Measurements from ENCODE around the gene SPRYD3.
"Not testable (repeated sequence)": the region's sequence is repeated elsewhere in the genome, so short reads cannot be mapped to it uniquely, and the experiment has no call there.

The SPRYD3 gene

DNA sequence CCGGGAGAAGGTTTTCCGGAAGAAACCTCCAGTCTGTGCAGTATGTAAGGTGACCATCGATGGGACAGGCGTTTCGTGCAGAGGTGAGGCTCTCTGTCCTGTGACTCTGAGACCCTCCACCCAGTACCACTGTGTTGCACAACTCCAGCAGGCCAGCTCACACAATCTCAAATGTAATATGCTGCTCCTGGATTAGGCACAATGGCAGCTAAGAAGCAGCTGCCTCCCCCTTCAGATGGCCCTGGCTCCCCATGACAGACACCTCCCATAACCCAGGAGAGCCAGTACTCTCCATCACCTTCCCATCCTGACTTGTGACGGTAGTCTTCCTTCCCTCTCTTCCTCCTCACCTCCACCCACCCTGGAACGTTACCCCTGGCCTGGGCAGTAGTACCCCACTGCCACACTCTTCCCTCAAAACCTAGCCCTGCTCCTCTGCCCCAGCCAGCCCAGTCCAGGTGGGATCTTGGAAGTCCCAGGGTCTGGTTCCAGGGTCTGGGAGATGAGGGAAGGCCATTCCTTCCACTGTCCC, 27.2 kb downstream of the SPRYD3 start:
- no peak for DNase-seq (ENCODE audit: extremely low read depth in 1 of 2, low read depth in 1 of 2)

DNA sequence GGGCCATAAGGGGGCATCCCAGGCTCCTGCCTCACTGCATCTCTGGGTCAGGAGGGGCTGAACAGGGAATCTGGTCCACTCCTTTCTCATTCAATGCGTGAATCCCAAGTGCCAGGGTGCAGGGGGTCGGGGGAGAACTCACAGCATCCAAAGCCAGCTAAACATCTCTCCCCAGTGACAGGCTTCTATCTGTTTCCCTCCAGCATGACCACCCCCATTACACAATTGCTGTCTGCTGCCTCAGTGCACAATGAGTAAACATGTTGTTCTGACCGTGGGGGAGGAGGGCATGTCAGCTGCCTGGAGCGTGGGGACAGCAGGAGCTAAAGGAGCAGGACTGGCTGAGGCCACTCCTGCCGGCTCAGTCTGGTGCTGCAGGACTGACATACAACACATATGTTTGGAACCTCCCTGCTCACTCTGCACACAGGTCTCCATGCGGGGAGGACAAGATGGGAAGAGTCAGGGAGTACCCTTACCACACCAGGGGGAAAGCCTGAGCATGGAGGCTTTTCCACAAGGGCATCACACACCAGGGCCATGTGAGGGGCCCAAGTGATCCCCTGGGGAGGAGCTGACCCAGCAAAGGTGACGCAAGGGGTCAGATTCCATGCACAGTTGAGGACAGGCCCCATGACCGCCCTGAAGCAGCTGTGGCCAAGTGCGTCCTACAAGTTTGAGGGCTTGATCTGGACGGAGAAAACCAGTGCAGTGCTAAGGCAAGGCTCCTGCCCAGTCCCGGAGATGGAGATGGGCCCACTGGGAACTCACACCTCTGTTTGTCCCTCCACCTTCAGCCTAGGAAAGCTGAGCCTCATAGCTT, 27.9 kb downstream of the SPRYD3 start:
- DNase-seq (ENCODE audit: extremely low read depth in 1 of 2, low read depth in 1 of 2): no peak

DNA sequence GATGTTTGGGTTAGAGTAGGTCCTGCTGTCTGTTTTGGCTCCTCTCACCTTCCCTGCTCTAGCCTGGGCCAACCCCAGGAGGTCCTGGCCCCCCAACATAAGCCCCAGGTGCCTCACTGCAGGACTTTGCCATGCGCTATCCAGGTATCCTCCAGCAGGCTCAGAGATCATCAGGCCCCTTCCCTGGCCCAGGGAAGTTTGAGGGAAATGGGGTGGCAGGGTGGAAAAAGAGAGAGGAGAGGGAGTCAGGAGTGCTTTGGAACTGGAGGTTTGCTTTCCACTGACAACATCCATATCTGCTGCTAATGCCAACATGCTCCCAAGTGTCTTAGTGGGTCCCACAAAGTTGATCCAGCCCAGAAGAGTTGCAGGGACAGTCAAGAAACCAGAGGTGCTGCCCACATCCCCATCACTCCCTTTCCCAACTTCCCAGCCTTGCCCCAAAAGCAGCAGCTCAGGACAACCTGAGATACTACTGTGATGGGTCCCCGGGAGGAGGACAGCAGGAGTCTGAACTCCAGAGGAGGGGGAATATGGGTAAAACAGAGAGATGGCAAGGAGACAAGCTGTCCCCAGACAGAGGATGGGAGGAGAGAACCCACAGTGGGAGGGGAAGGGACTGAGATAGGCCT, 28.6 kb downstream of the SPRYD3 start:
- DNase-seq (ENCODE audit: extremely low read depth in 1 of 2, low read depth in 1 of 2): no peak

DNA sequence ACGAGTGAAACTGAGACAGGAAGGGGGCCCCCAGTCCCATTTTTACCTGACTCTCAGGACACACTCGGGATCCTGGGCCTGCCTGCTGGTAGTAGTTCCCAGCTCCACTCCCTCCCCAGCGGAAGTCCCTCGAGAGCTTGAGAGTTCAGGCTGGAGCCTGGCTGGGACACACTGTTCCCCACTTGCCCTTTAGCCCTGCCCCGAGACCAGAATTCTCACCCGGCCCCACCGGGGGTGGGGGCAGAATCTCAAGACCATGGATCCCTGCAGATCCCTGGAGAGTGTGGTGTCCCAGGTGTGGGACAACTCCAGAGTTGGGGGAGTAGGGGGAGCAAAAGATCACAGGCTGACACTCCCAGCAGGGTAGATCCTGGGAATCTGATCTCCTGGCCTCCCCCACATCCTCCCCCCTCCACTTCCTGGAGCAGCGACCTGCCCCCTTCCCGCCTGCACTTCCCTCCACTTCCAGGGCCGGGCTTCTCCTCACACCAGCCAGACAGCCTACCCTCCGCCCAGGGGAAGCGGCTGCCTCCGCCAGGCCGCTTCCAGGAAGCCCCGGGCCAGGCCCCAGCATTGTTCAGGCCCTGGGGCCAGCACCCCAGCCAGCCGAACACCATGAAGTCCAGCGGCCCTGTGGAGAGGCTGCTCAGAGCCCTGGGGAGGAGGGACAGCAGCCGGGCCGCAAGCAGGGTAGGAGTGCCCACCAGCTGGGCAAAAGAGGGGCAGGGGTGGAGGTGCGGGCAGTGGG, 29.4 kb downstream of the SPRYD3 start, which contains the start of gene TNS2:
TSS of gene TNS2 (plus strand) at position 495 of the 748 bp plus-strand sequence. CDS start at position 616, 121 bp downstream.
- DNase-seq (ENCODE audit: extremely low read depth in 1 of 2, low read depth in 1 of 2): no peak

DNA sequence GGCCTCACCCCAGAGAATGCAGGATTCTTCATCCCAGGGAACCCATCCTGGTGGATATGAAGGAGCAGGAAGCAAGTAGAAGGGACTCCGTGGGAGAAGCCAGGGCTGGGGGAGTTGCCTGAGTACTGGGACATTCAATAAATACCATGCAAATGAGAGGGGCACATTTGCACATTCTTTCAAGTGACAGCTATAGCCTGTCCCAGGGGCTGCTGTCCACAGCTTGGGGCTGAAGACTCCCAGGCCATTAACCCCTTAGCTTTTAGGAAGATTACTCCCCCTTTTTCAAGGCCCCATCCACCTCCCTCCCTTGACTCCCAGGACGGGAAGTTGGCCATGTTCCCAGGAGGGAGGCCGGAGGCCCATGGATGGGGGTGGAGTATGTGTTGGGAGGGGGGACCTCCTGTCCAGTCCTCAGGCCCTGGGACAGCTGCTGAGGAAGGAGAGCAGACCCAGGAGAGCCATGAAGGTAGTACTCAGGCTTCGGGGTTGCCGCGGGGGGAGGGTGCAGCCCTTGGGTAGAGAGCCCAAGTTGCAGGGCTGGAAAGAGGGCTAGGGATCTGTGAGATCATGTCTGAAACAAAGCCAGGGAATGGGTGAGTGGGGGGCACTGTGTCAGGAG, 30.3 kb downstream of the SPRYD3 start:
- no peak for DNase-seq (ENCODE audit: extremely low read depth in 1 of 2, low read depth in 1 of 2)

DNA sequence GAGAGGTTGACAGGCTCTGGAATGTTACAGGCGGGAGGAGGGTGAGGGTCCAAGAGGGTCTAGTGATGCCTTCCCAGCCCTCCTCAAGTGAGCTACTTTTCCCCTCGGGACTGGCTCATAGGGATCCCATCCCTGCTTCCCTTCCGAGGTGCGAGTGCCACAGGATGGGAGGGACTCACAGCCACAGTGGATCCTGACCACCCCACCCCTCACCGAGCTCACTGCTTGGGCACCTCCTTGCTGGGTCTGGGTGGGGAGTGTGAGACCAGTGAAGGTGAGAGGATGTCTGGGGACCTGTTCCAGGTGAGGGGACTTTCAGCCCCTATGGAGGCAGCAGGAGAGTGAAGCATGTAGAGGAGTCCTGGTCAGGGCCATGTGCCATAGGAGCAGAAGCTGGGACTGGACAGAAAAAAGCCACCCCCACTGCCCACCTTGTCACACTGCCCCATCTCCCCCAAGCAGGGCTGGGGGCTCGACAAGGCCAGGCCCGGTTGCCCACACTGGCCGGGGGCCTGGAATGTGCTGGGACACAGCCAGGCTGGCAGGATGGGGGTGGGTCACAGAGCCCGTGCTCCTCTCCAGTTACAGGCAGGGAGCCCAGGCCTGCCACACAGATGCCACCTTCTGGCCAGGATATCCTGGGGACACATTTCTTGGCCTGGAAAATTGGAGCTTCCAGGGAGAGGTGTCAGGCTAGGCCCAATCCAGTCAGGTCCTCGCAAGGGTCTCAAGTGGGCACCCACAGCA, 31.0 kb downstream of the SPRYD3 start:
- no peak for DNase-seq (ENCODE audit: extremely low read depth in 1 of 2, low read depth in 1 of 2)

DNA sequence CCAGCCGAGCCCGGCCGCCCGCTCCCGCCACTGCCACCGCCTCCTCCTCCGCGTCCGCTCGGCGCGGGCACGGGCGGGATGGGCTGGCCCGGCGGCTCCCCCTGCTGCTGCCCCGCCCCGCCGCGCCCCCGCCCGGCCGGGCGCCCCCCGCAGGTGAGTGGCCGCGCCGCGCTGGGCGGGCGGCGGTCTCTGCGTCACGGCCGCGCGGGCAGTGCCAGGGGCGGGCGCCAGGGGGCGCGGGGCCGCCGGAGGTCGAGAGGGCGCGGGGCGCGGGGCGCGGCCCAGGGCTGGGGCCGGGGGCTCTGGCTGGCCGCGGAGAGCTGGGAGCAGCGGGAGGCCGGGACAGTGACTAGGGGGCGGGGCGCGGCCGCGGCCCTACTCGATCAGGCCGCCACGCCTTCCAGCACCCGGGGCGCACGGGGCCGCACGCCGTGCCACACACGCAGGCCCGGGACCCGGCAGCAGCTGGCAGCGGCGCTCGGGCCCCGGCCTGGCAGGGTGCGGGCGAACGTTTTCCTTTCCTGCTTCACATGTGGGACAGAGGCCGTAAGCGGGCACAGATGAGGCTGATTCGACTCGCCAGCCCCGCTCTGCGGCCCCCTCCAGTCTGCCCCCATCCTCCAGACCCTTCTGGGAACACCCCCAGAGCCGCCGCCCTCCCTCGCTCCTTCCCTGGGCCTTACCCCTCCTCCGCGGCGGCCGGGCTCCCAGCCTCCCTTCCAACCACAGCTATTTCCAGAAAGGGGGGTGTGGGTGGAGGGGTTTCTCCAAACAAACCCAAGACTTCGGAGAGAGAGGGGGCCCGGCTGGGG, 31.8 kb downstream of the SPRYD3 start:
- DNase-seq (ENCODE audit: extremely low read depth in 1 of 2, low read depth in 1 of 2): peak; percentile 20 to 42

DNA sequence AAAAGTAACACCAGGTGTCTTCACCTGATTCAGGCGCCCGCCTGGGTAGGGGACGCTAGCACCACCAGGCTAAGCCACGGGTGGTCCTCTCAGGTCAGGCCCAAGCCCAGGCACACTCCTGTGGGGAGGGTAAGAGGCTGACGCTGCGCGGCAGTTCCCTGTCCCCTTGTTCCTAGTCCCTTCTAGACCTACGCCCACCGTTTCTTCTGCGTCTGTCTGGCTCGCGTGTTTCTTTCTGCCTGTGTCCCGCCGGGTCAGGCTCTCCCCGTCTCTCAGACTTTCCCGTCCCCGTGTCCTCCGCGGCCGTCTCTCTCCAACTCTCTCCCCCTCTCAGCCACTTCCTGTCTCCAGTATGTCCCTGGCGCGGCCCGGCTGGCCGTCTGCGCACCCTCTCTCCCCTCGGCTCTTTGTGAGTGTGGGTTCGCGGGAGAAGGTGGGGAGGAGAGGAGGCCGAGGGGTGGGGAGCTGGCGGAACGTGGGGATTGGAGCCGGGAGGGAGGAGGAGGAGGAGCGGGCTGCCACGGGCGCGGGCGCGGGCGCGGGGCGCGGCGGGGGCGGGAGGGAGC, 32.5 kb downstream of the SPRYD3 start:
- peak in 1 of 2 donors; percentile 28 for DNase-seq (ENCODE audit: extremely low read depth in 1 of 2, low read depth in 1 of 2)

DNA sequence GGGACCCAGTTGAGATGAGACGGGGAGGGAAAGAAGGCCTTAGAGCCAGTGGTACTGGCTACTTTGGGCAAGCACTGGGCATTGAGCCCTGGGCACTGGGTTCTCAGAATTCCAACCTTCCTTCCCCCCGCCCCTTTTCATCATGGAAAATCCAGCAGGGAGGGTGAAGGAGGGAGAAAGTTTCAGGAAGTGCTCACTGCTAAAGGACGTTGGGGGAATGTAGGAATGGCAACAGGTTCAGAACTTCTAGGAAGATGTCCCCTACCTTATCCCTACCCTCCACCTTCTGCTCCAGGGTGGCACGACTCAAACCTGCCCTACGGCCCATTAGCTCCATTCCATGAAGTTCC, 33.5 kb downstream of the SPRYD3 start:
- no peak for DNase-seq (ENCODE audit: extremely low read depth in 1 of 2, low read depth in 1 of 2)

DNA sequence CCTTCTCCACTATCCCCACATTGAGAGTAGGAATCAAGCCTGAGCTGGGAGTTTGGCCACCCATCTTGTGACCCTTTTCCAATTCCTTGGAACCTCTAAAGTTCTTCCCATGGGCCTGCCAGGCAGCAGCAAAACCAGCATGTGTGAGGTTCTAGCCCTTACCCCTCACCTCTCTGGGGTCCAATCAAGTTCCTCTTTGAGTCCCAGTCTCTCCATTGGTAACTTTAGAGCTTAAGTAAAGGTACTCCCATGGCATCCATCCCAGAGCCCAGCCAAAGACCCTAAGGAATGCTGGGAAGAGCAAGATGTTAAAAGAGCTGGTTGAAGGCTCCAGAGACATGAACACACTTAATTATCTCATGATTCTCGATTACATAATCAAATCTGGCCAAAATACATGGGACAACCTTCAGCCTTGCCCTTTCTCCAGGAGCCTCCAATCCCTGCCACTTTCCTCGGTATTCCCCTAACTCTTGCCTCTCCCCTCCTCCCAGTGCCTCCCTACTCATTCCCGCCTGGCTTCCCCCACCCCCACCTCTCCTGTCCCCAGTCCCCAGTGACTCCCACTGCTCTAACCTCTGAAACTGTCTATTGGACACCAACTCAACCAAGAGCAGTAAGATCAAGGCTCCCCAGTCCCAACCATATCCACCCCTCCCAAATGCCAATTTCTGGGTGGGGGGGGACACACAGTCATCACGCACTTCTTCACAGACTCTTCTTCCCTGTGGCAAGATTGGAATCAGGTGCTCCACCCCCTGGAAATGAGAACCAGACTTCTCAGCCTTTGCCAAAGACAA, 34.1 kb downstream of the SPRYD3 start:
- DNase-seq (ENCODE audit: extremely low read depth in 1 of 2, low read depth in 1 of 2): no peak

DNA sequence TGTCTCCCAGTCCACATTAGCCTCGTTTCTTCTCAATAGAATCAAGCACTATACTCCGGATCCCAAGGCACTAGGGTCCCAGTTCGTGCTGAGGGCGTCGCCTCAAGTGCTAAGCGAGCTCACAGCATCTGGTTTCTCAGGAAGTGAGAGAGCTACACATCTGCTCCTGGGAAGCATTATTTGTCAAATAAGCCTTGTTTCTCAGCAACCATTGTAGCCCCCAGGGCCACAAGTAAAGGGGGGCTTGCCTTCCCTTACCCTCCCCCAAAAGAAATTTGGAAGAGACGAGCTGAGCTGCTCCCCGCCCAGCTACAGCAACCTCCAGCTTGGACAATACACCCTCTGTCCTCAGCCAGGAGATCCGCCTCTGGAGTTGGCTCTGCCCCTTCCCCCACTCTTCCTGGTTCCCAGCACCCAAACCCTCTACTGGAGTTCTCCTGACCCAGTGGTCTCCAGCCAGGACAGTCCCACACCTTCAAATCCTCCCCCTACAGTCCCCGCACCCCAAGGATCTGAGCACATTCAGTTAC, 35.1 kb downstream of the SPRYD3 start:
- no peak for DNase-seq (ENCODE audit: extremely low read depth in 1 of 2, low read depth in 1 of 2)

DNA sequence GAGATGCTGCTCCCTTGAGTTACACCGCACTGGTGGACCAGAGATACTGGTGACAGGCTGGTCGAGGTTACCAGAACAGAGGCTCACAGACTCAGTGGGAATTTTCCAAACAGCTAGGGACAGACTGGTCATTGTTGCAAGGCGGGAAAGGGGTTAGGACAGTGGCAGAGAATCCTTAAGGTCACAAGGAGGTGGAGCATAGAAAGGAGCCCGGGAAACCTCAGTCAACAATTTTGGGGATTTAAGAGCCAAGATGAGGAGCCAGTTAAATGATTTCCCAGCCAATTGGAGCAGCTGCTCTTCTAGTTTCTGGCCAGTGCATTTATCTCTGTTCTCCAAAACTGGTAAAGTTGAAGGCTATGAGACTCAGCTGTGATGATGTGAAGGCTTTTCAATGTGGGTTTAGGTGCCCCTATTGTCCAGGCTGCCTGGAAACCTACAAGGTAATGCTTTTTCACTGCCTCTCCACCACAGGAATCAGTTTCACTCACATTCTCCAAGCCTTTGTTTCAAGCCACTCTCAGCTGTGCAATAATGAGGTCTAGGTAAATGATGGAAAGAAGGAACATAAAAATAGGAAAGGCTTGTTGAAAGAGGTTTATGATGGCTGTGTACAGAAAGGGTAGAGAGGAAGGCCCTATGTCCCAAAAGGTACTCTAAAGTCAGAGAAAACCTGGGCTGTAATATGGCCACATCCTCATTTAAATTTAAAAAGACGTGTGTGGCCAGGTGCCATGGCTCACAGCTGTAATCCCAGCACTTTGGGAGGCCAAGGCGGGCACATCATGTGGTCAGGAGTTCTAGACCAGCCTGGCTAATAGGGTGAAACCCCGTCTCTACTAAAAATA, 36.4 kb downstream of the SPRYD3 start:
- no peak for DNase-seq (ENCODE audit: extremely low read depth in 1 of 2, low read depth in 1 of 2)

DNA sequence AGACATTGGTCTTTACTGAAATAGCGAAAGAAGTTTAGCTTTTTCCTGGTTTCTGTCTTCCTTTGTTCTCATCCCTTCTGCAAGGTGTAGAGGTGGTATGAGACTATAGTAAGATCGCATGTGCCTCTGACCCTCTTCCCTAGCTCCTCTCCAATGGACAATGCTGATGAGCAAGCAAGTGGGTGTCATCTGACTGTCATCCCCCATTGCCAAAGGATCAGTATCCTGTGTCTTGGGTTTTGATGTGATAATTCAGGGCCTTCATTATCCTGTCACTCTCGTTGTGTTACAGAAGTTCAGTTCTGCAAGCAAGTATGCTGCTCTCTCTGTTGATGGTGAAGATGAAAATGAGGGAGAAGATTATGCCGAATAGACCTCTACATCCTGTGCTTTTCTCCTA, 39.3 kb downstream of the SPRYD3 start:
- DNase-seq (ENCODE audit: extremely low read depth in 1 of 2, low read depth in 1 of 2): no peak

DNA sequence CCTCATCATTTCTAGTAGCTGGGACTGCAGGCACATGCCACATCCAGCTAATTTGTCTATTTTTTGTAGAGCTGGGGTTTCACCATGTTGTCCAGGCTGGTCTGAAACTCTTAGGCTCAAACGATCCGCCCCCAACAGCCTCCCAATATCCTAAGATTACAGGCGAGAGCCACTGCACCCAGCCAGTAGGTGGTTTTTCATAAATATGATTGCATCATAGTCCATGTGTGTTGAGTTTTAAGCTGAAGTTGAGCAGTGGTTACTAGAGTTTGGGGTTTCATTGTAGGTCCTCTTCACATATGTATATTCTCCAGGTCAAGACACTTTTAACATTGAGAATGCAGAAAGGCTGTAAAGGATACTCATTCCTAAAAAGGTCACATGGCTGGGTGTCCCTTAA, 42.4 kb downstream of the SPRYD3 start:
- DNase-seq (ENCODE audit: extremely low read depth in 1 of 2, low read depth in 1 of 2): no peak

DNA sequence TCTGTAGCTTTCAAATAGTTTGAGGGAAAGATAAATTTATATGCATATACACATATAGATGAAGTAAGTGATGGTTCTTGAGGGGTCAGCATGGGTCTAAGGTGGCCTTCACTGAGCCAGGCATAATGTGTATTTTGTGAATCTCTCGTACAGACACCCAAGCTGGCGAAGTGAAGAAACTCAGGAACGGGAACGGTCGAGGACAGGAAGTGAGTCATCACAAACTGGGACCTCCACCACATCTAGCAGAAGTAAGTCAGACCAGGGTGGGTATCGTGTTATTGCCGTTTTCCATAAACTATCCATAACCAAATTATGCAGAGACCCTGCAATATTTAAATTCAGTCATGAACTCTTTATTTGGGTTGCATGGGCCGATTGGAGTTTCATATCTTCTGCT, 44.7 kb downstream of the SPRYD3 start:
- DNase-seq (ENCODE audit: extremely low read depth in 1 of 2, low read depth in 1 of 2): no peak

DNA sequence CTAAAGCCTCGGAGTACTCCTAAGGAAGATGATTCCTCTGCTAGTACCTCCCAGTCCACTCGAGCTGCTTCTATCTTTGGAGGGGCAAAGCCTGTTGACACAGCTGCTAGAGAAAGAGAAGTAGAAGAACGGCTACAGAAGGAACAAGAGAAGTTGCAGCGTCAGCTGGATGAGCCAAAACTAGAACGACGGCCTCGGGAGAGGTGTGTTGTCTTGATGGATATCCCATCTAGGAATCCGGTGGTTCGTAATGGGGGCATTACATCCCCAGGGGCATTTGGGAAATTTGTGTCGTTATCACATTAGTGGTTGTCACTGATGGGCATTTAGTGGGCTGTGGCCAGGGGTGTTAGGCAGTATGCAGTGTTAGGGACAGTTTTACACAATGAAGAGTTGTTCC, 45.4 kb downstream of the SPRYD3 start:
- not testable (repeated sequence) for DNase-seq (ENCODE audit: extremely low read depth in 1 of 2, low read depth in 1 of 2)

DNA sequence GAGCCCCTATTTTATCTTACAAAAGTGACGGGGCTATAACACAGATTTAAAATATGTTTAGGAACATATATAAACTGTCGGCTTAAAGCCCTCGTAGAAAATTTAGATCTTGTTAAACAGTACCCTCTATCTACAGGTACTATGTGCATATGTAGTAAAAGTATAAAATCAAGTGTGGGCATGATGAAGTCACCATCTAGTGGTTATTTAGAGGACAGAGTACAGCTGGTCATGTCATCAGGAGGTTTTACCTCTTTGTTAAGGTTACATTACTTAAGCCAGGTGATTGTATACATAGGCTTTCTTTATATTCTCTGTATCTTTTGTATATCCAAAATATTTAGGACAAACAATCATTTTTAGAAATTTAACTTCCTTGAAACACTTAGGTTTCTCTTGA, 47.6 kb downstream of the SPRYD3 start:
- no peak for DNase-seq (ENCODE audit: extremely low read depth in 1 of 2, low read depth in 1 of 2)
